KMS-11 (cell line): ENCODE data around the gene U2AF1L4.
A peak's percentile ranks its signal among the peaks of the same experiment; 100 is the strongest.

ENCODE experiments used
- H2AFZ ChIP-seq: fragments of 200-600 bp; sonication (generic); 2 replicates; pipeline ENCODE4 v1.6.1; 2016; ENCODE audit warnings: antibody characterized with exemption, mixed run types, low read depth
- H3K27ac ChIP-seq: fragments of 200-600 bp; sonication (generic); 2 replicates; pipeline ENCODE4 v1.6.1; 2016; ENCODE audit warnings: mild to moderate bottlenecking, mixed run types
- H3K27me3 ChIP-seq: fragments of 200-600 bp; sonication (generic); 2 replicates; pipeline ENCODE4 v1.6.1; 2017; ENCODE audit warnings: mild to moderate bottlenecking, low read depth, mixed run types, moderate library complexity; ENCODE audit not compliant: insufficient read depth
- H3K36me3 ChIP-seq: fragments of 200-600 bp; sonication (generic); 2 replicates; pipeline ENCODE4 v1.6.1; 2017; ENCODE audit warnings: mild to moderate bottlenecking, mixed run types; ENCODE audit not compliant: insufficient read depth
- H3K4me1 ChIP-seq: fragments of 200-600 bp; sonication (generic); 2 replicates; pipeline ENCODE4 v1.6.1; 2016; ENCODE audit warnings: mild to moderate bottlenecking, low read depth, mixed run types; ENCODE audit not compliant: poor library complexity, severe bottlenecking
- H3K4me2 ChIP-seq: fragments of 200-600 bp; sonication (generic); 2 replicates; pipeline ENCODE4 v1.7.0; 2016; ENCODE audit warnings: mild to moderate bottlenecking, mixed run types
- H3K4me3 ChIP-seq: fragments of 200-600 bp; sonication (generic); IDR thresholded peaks from 2 replicates; pipeline ENCODE4 v1.6.1; 2017; ENCODE audit warnings: low read depth, low read length, mixed read lengths; ENCODE audit not compliant: insufficient read depth
- H3K79me2 ChIP-seq: fragments of 200-600 bp; sonication (generic); 2 replicates; pipeline ENCODE4 v1.6.1; 2016; ENCODE audit warnings: low read depth, mixed run types; ENCODE audit not compliant: insufficient read depth
- H3K9ac ChIP-seq: fragments of 200-600 bp; sonication (generic); 2 replicates; pipeline ENCODE4 v1.6.1; 2016; ENCODE audit warnings: mild to moderate bottlenecking, mixed run types
- H4K20me1 ChIP-seq: fragments of 200-600 bp; sonication (generic); 2 replicates; pipeline ENCODE4 v1.6.1; 2016; ENCODE audit warnings: mild to moderate bottlenecking, mixed run types; ENCODE audit not compliant: insufficient read depth
- TF ChIP-seq, protein P1 (sequence below): fragments of 200-600 bp; sonication (generic); conservative IDR thresholded peaks from 2 replicates; pipeline ENCODE4 v1.6.1; 2017; ENCODE audit warnings: low read depth, mild to moderate bottlenecking, antibody characterized with exemption, low read length, moderate library complexity, mixed read lengths

U2AF1L4 gene

GRCh38 chr19:35715981-35716800 lies 29.0 kb downstream of the U2AF1L4 start:
- Histone ChIP-seq H3K27ac (peak overlapping the region; percentile 47), H4K20me1 (no peaks in the 10 kb centered on the region), H3K27me3 (peaks cover 10% of the 10 kb centered on the region; the same call in 1 of the 2 replicates), H2AFZ (peak overlapping the region; percentile 94), H3K79me2 (peaks cover 21% of the 10 kb centered on the region), H3K36me3 (no peaks in the 10 kb centered on the region), H3K4me1 (peaks cover 15% of the 10 kb centered on the region), H3K4me2 (peak overlapping the region; percentile 96), H3K4me3 (no peak overlapping the region), H3K9ac (peak overlapping the region; percentile 61; the same call in 1 of the 2 replicates)
- TF ChIP-seq, protein P1, sequence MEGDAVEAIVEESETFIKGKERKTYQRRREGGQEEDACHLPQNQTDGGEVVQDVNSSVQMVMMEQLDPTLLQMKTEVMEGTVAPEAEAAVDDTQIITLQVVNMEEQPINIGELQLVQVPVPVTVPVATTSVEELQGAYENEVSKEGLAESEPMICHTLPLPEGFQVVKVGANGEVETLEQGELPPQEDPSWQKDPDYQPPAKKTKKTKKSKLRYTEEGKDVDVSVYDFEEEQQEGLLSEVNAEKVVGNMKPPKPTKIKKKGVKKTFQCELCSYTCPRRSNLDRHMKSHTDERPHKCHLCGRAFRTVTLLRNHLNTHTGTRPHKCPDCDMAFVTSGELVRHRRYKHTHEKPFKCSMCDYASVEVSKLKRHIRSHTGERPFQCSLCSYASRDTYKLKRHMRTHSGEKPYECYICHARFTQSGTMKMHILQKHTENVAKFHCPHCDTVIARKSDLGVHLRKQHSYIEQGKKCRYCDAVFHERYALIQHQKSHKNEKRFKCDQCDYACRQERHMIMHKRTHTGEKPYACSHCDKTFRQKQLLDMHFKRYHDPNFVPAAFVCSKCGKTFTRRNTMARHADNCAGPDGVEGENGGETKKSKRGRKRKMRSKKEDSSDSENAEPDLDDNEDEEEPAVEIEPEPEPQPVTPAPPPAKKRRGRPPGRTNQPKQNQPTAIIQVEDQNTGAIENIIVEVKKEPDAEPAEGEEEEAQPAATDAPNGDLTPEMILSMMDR: no peak

- H3K4me1 ChIP-seq: peaks cover 15% of the 10 kb centered on the region
- H3K27me3 ChIP-seq: peaks cover 10% of the 10 kb centered on the region; the same call in 1 of the 2 replicates
- TF ChIP-seq, protein P1: no peak
- no peak overlapping the region for H3K9ac ChIP-seq
- H3K4me2 ChIP-seq: peak overlapping the region; percentile 96; the same call in 1 of the 2 replicates
- H4K20me1 ChIP-seq: no peaks in the 10 kb centered on the region
- H3K36me3 ChIP-seq: no peaks in the 10 kb centered on the region
- peaks cover 21% of the 10 kb centered on the region for H3K79me2 ChIP-seq
- peak overlapping the region; percentile 94; the same call in 1 of the 2 replicates for H2AFZ ChIP-seq
- H3K4me3 ChIP-seq: no peak overlapping the region
- no peak overlapping the region for H3K27ac ChIP-seq
Measured at GRCh38 chr19:35715355-35715809, 29.8 kb downstream of the U2AF1L4 start.

DNA sequence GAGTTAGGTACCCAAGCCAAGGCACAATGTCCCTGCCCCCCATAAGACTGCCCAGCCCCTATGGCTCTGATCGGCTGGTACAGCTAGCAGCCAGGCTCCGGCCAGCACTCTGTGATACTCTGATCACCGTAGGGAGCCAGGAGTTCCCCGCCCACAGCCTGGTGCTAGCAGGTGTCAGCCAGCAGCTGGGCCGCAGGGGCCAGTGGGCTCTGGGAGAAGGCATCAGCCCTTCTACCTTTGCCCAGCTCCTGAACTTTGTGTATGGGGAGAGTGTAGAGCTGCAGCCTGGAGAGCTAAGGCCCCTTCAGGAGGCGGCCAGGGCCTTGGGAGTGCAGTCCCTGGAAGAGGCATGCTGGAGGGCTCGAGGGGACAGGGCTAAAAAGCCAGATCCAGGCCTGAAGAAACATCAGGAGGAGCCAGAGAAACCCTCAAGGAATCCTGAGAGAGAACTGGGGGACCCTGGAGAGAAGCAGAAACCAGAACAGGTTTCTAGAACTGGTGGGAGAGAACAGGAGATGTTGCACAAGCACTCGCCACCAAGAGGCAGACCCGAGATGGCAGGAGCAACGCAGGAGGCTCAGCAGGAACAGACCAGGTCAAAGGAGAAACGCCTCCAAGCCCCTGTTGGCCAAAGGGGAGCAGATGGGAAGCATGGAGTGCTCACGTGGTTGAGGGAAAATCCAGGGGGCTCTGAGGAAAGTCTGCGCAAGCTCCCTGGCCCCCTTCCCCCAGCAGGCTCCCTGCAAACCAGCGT lies 30.4 kb downstream of the U2AF1L4 start:
- TF ChIP-seq, protein P1: no peak
- no peak overlapping the region for H3K4me2 ChIP-seq
- H3K27me3 ChIP-seq: peaks cover 10% of the 10 kb centered on the region; the same call in 1 of the 2 replicates
- no peaks in the 10 kb centered on the region for H3K36me3 ChIP-seq
- no peaks in the 10 kb centered on the region for H4K20me1 ChIP-seq
- no peak overlapping the region for H2AFZ ChIP-seq
- peaks cover 15% of the 10 kb centered on the region for H3K4me1 ChIP-seq
- H3K27ac ChIP-seq: no peak overlapping the region
- no peak overlapping the region for H3K4me3 ChIP-seq
- no peak overlapping the region for H3K9ac ChIP-seq
- peaks cover 17% of the 10 kb centered on the region for H3K79me2 ChIP-seq

GRCh38 chr19:35713904-35714495 lies 31.2 kb downstream of the U2AF1L4 start:
- H4K20me1 ChIP-seq: no peaks in the 10 kb centered on the region
- H3K79me2 ChIP-seq: peaks cover 9% of the 10 kb centered on the region
- no peak overlapping the region for H3K27ac ChIP-seq
- no peak overlapping the region for H3K4me3 ChIP-seq
- H3K4me2 ChIP-seq: no peak overlapping the region
- TF ChIP-seq, protein P1: no peak
- H3K27me3 ChIP-seq: peaks cover 11% of the 10 kb centered on the region; the same call in 1 of the 2 replicates
- H3K36me3 ChIP-seq: no peaks in the 10 kb centered on the region
- peaks cover 7% of the 10 kb centered on the region for H3K4me1 ChIP-seq
- no peak overlapping the region for H2AFZ ChIP-seq
- H3K9ac ChIP-seq: no peak overlapping the region
